ENCODE data around the gene CCDC73. TPM values are rescaled to one million over a fixed set of nuclear protein-coding genes. Genes with fewer than 3 reads are reported as not detected.

Gene CCDC73
- total and polyA plus RNA-seq, 2 of the 4 experiments (the other 2 are of a cell fraction) = not detected

DNA sequence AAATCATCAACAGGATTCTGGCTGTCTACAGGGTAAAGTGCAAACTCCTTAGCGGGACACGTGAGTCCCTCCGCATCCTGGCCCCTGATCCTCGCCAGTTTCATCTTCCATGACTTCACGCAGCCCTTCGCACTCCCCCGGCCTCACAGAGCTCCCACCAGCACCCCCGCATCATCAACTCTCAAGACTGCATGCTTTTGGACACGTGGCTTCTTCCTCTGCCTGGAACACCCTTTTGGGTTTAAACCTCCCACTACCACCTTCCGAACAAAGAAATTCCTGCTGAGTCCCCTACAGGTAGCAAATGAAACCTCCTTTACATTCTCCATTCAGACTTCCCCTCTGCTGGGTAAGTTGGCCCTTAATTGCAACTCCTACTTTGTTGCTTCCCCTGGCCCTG is 223.4 kb downstream of the CCDC73 start:
- intact Hi-C loops (cut with micrococcal nuclease) (no loop called here), in situ Hi-C loops (cut with MboI; ENCODE audit: low sequenced_read_pairs) (no loop called here), dilution Hi-C loops (cut with HindIII; ENCODE audit: low sequenced_read_pairs, unreplicated experiment) (no loop called here)
- Histone ChIP-seq H2BK120ac (ENCODE audit: low read depth, low read length) (no peak overlapping the region), H4K91ac (ENCODE audit: insufficient read depth, low read depth, low read length) (no peak overlapping the region), H3K23ac (ENCODE audit: low read depth, low read length) (no peak overlapping the region), H3K4me1 (ENCODE audit: control insufficient read depth, insufficient read depth, low read length) (no peaks in the 10 kb centered on the region), H2AK9ac (replicated peaks; ENCODE audit: low read depth, low read length, poor library complexity) (peak overlapping the region; percentile 48), H3K9me1 (ENCODE audit: insufficient read depth, low read length) (no peaks in the 10 kb centered on the region), H3K9ac (ENCODE audit: low read depth, low read length) (no peak overlapping the region), H3K27me3 (ENCODE audit: control insufficient read depth, insufficient read depth, low read length) (peaks cover 8% of the 10 kb centered on the region), H4K8ac (ENCODE audit: low read depth in 2 of 2, low read length in 2 of 2) (no peak overlapping the region), H3K56ac (ENCODE audit: extremely low read depth, insufficient read depth, low read length) (no peak overlapping the region), H3K9me3 (ENCODE audit: control insufficient read depth, insufficient read depth, low read length) (no peaks in the 10 kb centered on the region; the same call in 1 of the 2 replicates), H2BK5ac (ENCODE audit: low read depth, low read length, poor library complexity, severe bottlenecking) (no peak overlapping the region), H3K79me1 (ENCODE audit: low read depth in 1 of 2, low read length in 2 of 2) (no peaks in the 10 kb centered on the region), H3K4ac (ENCODE audit: low read depth, low read length) (no peak overlapping the region), H2BK20ac (ENCODE audit: low read depth, low read length) (no peak overlapping the region), H2BK15ac (ENCODE audit: low read depth, low read length) (no peak overlapping the region), H3K4me3 (ENCODE audit: insufficient read depth, low read depth, low read length) (no peak overlapping the region), H3K14ac (replicated peaks; ENCODE audit: low read depth, low read length) (no peak overlapping the region), H3K18ac (ENCODE audit: low read depth, low read length) (no peak overlapping the region), H3K4me2 (ENCODE audit: low read depth, low read length) (peak overlapping the region; percentile 40; the same call in 1 of the 2 replicates), H2AK5ac (ENCODE audit: low read depth, low read length) (no peak overlapping the region), H4K5ac (ENCODE audit: low read depth, low read length) (no peak overlapping the region), H3K36me3 (ENCODE audit: control insufficient read depth, insufficient read depth, low read length) (no peaks in the 10 kb centered on the region), H3K27ac (ENCODE audit: insufficient read depth, low read length) (no peak overlapping the region), H4K20me1 (ENCODE audit: insufficient read depth, low read length) (no peaks in the 10 kb centered on the region), H2AFZ (replicated peaks; ENCODE audit: low read length, poor library complexity) (peak overlapping the region; percentile 35)
- TF ChIP-seq BHLHE40 (IDR thresholded peaks at IDR 0.05; ENCODE audit: low read depth, low read length) = no peak
- TF ChIP-seq RAD21 (IDR thresholded peaks at IDR 0.05; ENCODE audit: low read length) = no peak
- TF ChIP-seq, protein P1, sequence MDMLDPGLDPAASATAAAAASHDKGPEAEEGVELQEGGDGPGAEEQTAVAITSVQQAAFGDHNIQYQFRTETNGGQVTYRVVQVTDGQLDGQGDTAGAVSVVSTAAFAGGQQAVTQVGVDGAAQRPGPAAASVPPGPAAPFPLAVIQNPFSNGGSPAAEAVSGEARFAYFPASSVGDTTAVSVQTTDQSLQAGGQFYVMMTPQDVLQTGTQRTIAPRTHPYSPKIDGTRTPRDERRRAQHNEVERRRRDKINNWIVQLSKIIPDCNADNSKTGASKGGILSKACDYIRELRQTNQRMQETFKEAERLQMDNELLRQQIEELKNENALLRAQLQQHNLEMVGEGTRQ (IDR thresholded peaks at IDR 0.05; ENCODE audit: low read depth, low read length) = no peak
- POLR2A ChIA-PET (ENCODE audit: unreplicated experiment) = no interaction called here
- ATAC-seq (ENCODE audit: low read depth) = no peak; the same call in 1 of the 2 replicates
- BruUV-seq (replicated peaks) = no TSS peak
- WGBS, 2 experiments (ENCODE audit: extremely low coverage in 2 of 2, insufficient read length in 1 of 2) = 17% methylated on average over 8 of the region's 10 CpGs; no CpG with 5 or more reads in 1 of the 2 experiments
- CTCF ChIA-PET = no interaction called here
- no peak for DNase-seq
